HG02943 (cell line): ENCODE results near the gene MEGF6.
A peak's percentile ranks its signal among the peaks of the same experiment; 100 is the strongest.

ENCODE experiments used
- ATAC-seq: cut with Tn5 transposase; IDR thresholded peaks from one replicate; pipeline ENCODE4 v1.9.1; 2021; ENCODE audit warnings: mild to moderate bottlenecking, low read depth, moderate library complexity; ENCODE audit not compliant: unreplicated experiment

The MEGF6 gene

GRCh38 chr1:3611170-3612019, at the start of gene MEGF6:
MEGF6 (minus strand) TSS chr1:3611508; CDS start chr1:3611268, 240 bp downstream.
- ATAC-seq: no peak

- ATAC-seq: no peak
Observed at GRCh38 chr1:3660704-3661103, 49.4 kb upstream of the MEGF6 start.

- ATAC-seq: no peak
Observed at GRCh38 chr1:3659093-3659492, 47.8 kb upstream of the MEGF6 start.

- ATAC-seq: no peak
Observed at GRCh38 chr1:3658231-3658615, 46.9 kb upstream of the MEGF6 start.

GRCh38 chr1:3657578-3658230, 46.4 kb upstream of the MEGF6 start:
- no peak for ATAC-seq

GRCh38 chr1:3657096-3657475, 45.8 kb upstream of the MEGF6 start:
- ATAC-seq: no peak

GRCh38 chr1:3656450-3657095, 45.3 kb upstream of the MEGF6 start:
- ATAC-seq: no peak

- no peak for ATAC-seq
Observed at GRCh38 chr1:3654549-3655281, 43.4 kb upstream of the MEGF6 start.

GRCh38 chr1:3653286-3653618, 41.9 kb upstream of the MEGF6 start:
- ATAC-seq: no peak

GRCh38 chr1:3652548-3653285, 41.4 kb upstream of the MEGF6 start:
- no peak for ATAC-seq

- ATAC-seq: no peak
Observed at GRCh38 chr1:3651930-3652547, 40.7 kb upstream of the MEGF6 start, which contains the start of gene TP73. TP73 (plus strand) TSS chr1:3652516; CDS start chr1:3682366, 29,850 bp downstream.

- ATAC-seq: no peak
Observed at GRCh38 chr1:3651026-3651929, 40.0 kb upstream of the MEGF6 start.

GRCh38 chr1:3650248-3651025, 39.1 kb upstream of the MEGF6 start:
- no peak for ATAC-seq

- ATAC-seq: peak; percentile 63
Observed at GRCh38 chr1:3649342-3650247, 38.3 kb upstream of the MEGF6 start, which contains the start of gene WRAP73. WRAP73 (minus strand) TSS chr1:3650103; CDS start chr1:3649999, 104 bp downstream.

- ATAC-seq: no peak
Observed at GRCh38 chr1:3646596-3646995, 35.3 kb upstream of the MEGF6 start.

GRCh38 chr1:3645666-3646355, 34.5 kb upstream of the MEGF6 start:
- ATAC-seq: no peak
